ENCODE measurements around the gene GZMH.

- no peak for TF ChIP-seq TAF1 (IDR thresholded peaks at IDR 0.05; ENCODE audit: low read depth, low read length)
- TF ChIP-seq POLR2A (IDR thresholded peaks at IDR 0.05; ENCODE audit: low read depth, low read length), result no peak
- no peak for TF ChIP-seq POLR2AphosphoS5 (IDR thresholded peaks at IDR 0.05; ENCODE audit: low read depth, low read length)
- TF ChIP-seq SPI1 (IDR thresholded peaks at IDR 0.05; ENCODE audit: low read depth, low read length), result no peak
- TF ChIP-seq POU2F2 (IDR thresholded peaks at IDR 0.05; ENCODE audit: low read depth, low read length), result no peak
These were observed 12.1 kb downstream of the GZMH start for GRCh38 chr14:24597403-24597802.
